Gastroesophageal sphincter (tissue), 4 donors: Measurements from ENCODE around the gene SERPINA4. TPM values are rescaled to one million over a fixed set of nuclear protein-coding genes. Genes with fewer than 3 reads are reported as not detected.
A peak's percentile ranks its signal among the peaks of the same experiment; 100 is the strongest.

ENCODE experiments used
- ATAC-seq: fragments of 150-250 bp; one replicate; pipeline ENCODE4 v1.9.1; 2016; ENCODE audit warnings: mild to moderate bottlenecking, moderate library complexity
- H3K27ac ChIP-seq, 4 donors: fragments of 200-600 bp; sonication (generic) in 3 of 4; 1 replicate in 3 of 4; 2 replicates in 1 of 4; pipeline ENCODE4 v1.5.1; 2016 to 2019
- H3K27me3 ChIP-seq: fragments of 200-600 bp; sonication (generic); one replicate; pipeline ENCODE4 v1.5.1; 2019
- H3K36me3 ChIP-seq, 2 donors: fragments of 200-600 bp; sonication (generic); one replicate each; pipeline ENCODE4 v1.5.1; 2019; ENCODE audit warnings: control low read depth in 1 of 2
- H3K4me1 ChIP-seq, 3 donors: fragments of 200-600 bp; sonication (generic); 1 replicate in 2 of 3; 2 replicates in 1 of 3; pipeline ENCODE4 v1.5.1; 2016 to 2019; ENCODE audit warnings: control low read depth in 2 of 3
- H3K4me3 ChIP-seq, 2 donors: fragments of 200-600 bp; sonication (generic); one replicate each; pipeline ENCODE4 v1.5.1; 2019; ENCODE audit warnings: mild to moderate bottlenecking in 1 of 2, moderate library complexity in 1 of 2
- H3K9me3 ChIP-seq, 3 donors: fragments of 200-600 bp; sonication (generic); one replicate each; pipeline ENCODE4 v1.5.1; 2017 to 2019; ENCODE audit warnings: control low read depth in 2 of 3
- EP300 ChIP-seq: sonication (generic); formaldehyde crosslinking; IDR thresholded peaks from one replicate; pipeline ENCODE4 v1.6.1; 2017; ENCODE audit warnings: antibody characterized with exemption, mild to moderate bottlenecking
- POLR2A ChIP-seq, 2 donors: fragments of 450-650 bp; IDR thresholded peaks; one replicate each; pipeline ENCODE4 v1.6.1; 2017; ENCODE audit warnings: antibody characterized with exemption in 2 of 2, mild to moderate bottlenecking in 2 of 2, moderate library complexity in 1 of 2
- POLR2AphosphoS5 ChIP-seq: sonication (generic); formaldehyde crosslinking; IDR thresholded peaks from one replicate; pipeline ENCODE4 v1.6.1; 2017; ENCODE audit warnings: antibody characterized with exemption
- WGBS, 2 donors: methylation state at CpG; one replicate each; pipeline ENCODE4 v1.1.5; 2018; ENCODE audit warnings: low coverage in 1 of 2; 5-methylcytosine and 5-hydroxymethylcytosine counted together
- total RNA-seq, 4 donors: library from RNA; depleted of rRNA; stranded (reverse); fragments of >200 nt; gene quantifications; one replicate each; pipeline ENCODE4 v1.1.0, GENCODE V29; 2016
- TF ChIP-seq, protein P1 (sequence below), 4 experiments: fragments of 200-600 bp in 2 of 4; fragments of 450-650 bp in 2 of 4; sonication (generic) in 1 of 4; IDR thresholded peaks; one replicate each; pipeline ENCODE4 v1.5.1; 2017 to 2019; ENCODE audit warnings: antibody characterized with exemption in 4 of 4, mild to moderate bottlenecking in 2 of 4, moderate library complexity in 2 of 4

The SERPINA4 gene
- total RNA-seq, 4 donors from 2014 or later = not detected

DNA sequence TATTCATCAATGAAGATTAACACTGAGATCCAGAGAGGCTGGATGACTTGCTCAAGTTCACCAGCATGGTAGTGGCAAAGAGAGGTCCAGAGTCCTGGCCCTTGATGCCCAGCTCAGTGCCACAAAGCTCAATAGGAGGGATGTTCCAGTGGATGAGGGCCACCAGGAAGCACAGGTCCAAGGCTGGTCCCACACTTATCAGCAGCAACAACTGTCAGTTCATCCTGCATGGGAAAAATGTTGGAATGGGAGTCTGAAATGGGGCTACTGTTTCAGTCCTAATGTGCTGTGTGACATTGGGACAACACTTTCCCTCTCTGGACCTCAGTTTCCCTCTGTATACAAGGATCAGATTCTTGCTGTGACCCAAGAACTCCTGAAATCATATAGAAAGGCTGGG is 31.2 kb downstream of the SERPINA4 start:
- Histone ChIP-seq H3K4me3 (no peak overlapping the region), H3K4me1 (no peaks in the 10 kb centered on the region), H3K27me3 (peaks cover 12% of the 10 kb centered on the region), H3K9me3 (no peaks in the 10 kb centered on the region), H3K36me3 (no peaks in the 10 kb centered on the region), H3K27ac (no peak overlapping the region)
- no peak for ATAC-seq
- TF ChIP-seq, protein P1, sequence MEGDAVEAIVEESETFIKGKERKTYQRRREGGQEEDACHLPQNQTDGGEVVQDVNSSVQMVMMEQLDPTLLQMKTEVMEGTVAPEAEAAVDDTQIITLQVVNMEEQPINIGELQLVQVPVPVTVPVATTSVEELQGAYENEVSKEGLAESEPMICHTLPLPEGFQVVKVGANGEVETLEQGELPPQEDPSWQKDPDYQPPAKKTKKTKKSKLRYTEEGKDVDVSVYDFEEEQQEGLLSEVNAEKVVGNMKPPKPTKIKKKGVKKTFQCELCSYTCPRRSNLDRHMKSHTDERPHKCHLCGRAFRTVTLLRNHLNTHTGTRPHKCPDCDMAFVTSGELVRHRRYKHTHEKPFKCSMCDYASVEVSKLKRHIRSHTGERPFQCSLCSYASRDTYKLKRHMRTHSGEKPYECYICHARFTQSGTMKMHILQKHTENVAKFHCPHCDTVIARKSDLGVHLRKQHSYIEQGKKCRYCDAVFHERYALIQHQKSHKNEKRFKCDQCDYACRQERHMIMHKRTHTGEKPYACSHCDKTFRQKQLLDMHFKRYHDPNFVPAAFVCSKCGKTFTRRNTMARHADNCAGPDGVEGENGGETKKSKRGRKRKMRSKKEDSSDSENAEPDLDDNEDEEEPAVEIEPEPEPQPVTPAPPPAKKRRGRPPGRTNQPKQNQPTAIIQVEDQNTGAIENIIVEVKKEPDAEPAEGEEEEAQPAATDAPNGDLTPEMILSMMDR (IDR thresholded peaks at IDR 0.05) = no peak
- TF ChIP-seq POLR2A (IDR thresholded peaks at IDR 0.05) = no peak
- TF ChIP-seq POLR2AphosphoS5 = no peak
- no peak for TF ChIP-seq EP300

DNA sequence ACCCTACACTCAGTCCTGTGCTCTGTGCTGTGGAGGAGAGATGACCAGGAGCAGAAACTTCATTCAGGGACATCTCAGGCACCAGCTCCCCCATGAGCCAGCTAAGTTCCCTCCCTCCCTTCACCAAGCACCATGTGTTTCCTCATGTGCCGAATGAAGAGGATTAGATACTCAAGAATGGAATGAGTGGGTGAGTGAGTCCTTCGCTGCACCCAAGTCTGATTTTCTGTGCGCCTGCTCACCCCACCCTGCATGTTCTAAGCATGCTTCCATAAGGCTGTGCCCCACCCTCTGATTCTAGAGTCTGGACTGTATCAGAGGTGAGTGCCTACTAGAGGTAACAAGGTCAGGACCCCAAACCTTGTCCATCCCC is 32.1 kb downstream of the SERPINA4 start:
- H3K9me3 ChIP-seq = no peaks in the 10 kb centered on the region
- no peak for ATAC-seq
- H3K27me3 ChIP-seq = peaks cover 5% of the 10 kb centered on the region
- 63 to 80% methylated on average over 2 to 3 of the region's 3 CpGs for WGBS, 2 donors
- H3K27ac ChIP-seq = no peak overlapping the region
- H3K4me1 ChIP-seq = peaks cover 0 to under 1% (median under 1%) of the 10 kb centered on the region in 3 donors
- no peak overlapping the region for H3K4me3 ChIP-seq
- TF ChIP-seq POLR2AphosphoS5 (no peak), POLR2A (IDR thresholded peaks at IDR 0.05) (no peak), EP300 (no peak)
- TF ChIP-seq, protein P1 (IDR thresholded peaks at IDR 0.05) = no peak
- no peaks in the 10 kb centered on the region for H3K36me3 ChIP-seq

DNA sequence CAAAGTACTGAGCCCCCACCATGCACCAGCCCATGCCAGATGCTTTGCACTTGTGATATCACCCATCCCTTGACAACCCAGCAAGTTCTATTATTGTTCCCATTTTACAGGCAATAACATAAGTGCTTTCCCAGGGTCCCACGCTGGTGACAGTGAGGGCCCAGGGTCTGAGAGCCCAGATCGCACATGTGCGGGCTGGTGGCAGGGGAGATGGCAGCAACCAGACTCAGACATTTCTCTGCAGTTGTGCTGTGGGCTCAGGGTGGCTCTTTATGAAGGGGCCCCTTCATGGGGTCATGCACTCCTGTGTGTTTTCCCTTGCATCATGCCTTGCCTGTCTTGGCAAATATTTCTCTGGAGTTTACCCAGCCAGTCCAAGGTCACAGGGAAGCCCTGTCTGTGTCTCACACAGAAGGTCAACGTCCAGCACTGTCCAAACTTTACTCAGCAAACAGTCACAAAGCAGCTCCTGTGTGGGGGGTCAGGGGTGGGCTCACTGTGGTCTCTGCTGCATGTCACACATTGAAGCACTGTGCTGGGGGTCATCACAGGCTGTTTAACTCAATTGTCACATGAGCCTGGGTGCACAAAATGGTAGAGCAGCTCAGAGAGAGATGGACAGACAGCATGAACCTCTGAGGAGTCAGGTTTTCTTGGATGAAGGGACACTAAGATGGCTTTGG is 32.6 kb downstream of the SERPINA4 start:
- ATAC-seq = peak; percentile 14

DNA sequence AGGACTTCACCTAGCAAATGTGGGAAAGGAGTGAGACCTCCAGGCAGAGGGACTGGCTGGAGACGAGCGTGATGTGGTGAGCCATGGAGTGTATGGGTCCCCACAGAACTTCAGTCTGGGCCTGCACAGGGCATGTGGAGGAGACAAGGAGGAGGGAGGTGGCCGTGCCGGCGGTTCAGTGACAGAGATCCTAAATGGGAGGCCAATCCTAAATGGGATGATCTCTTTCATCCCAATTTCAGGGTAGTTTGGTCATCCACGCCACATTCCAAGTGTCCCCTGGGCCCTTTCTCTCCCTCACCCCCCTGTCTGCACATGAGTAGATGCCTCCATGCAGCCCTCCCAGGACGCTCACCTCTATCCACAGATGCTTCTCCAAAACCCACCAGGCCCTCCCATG is 33.2 kb downstream of the SERPINA4 start:
- ATAC-seq = no peak
- peaks cover 0 to 12% (median 9%) of the 10 kb centered on the region in 3 donors for H3K4me1 ChIP-seq
- WGBS, 2 donors = 89 to 100% methylated on average over 1 to 7 of the region's 7 CpGs

More for the DNA sequence above, 32.6 kb downstream of the SERPINA4 start:
- H3K27me3 ChIP-seq = peaks cover 5% of the 10 kb centered on the region
- WGBS, 2 donors = 100% methylated on average over 2 of the region's 4 CpGs; no CpG with 5 or more reads in 1 of the 2 donors
- no peaks in the 10 kb centered on the region for H3K36me3 ChIP-seq
- no peak overlapping the region for H3K27ac ChIP-seq
- no peak for TF ChIP-seq POLR2AphosphoS5
- TF ChIP-seq, protein P1 (IDR thresholded peaks at IDR 0.05) = no peak
- no peak for TF ChIP-seq POLR2A (IDR thresholded peaks at IDR 0.05)
- no peak for TF ChIP-seq EP300
- H3K9me3 ChIP-seq = no peaks in the 10 kb centered on the region
- peaks cover 0 to 6% (median 5%) of the 10 kb centered on the region in 3 donors for H3K4me1 ChIP-seq
- H3K4me3 ChIP-seq = no peak overlapping the region

More for the DNA sequence above, 33.2 kb downstream of the SERPINA4 start:
- H3K36me3 ChIP-seq = no peaks in the 10 kb centered on the region
- H3K27ac ChIP-seq = no peak overlapping the region
- H3K9me3 ChIP-seq = no peaks in the 10 kb centered on the region
- TF ChIP-seq POLR2A (IDR thresholded peaks at IDR 0.05) (no peak), EP300 (no peak), POLR2AphosphoS5 (no peak)
- TF ChIP-seq, protein P1 (IDR thresholded peaks at IDR 0.05) = no peak
- H3K27me3 ChIP-seq = peaks cover 5% of the 10 kb centered on the region
- no peak overlapping the region for H3K4me3 ChIP-seq
